Measurements from ENCODE around the gene KRT15. TPM values are rescaled to one million over a fixed set of nuclear protein-coding genes. Genes with fewer than 3 reads are reported as not detected.

Gene KRT15
- polyA plus RNA-seq, 2 donors: 1,457 to 2,808 TPM

DNA sequence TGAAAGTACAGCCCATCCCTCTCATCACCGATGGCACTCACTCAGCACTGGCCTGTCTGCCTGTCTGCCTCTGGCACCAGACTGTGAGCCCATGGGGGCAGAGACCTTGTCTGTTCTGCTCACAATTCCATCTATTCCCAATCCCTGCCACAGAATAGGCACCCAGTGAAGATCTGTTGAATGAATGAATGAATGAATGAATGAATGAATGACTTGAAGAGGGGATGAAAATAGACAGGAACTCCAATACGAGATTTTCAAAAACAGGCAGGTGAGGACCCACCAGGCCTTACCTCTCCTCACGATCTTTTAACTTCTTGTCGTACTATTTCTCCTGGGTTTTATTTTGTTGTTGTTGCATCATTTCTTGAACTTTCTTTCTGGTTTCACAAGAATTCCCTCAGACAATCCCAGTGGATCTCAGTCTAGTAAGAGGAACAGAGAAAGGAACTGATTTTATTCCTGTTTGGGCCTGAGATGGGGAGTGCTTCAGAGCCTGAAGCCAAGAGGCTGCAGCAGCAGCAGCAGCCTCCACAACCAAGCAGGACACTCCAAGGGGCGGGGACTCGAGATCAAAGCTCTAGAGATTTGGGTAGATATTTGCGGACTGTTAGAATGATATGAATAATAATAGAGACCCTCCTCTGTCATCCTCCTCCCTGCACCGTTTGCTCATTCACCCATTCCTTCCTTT is 35.4 kb upstream of the KRT15 start:
- H3K4me3 ChIP-seq (ENCODE audit: low read depth in 1 of 2, low read length in 2 of 2): no peak overlapping the region
- WGBS, 2 donors: 70 to 73% methylated on average over 8 of the region's 8 CpGs
- H3K27ac ChIP-seq (ENCODE audit: low read depth in 2 of 2, low read length in 1 of 2): no peak overlapping the region
- no peaks in the 10 kb centered on the region for H3K36me3 ChIP-seq (ENCODE audit: control insufficient read depth in 2 of 2, insufficient read depth in 2 of 2, low read length in 1 of 2)
- no peaks in the 10 kb centered on the region for H3K9me3 ChIP-seq (ENCODE audit: control insufficient read depth in 2 of 2, insufficient read depth in 1 of 2, low read depth in 1 of 2, low read length in 1 of 2)
- H3K4me1 ChIP-seq (ENCODE audit: control insufficient read depth in 2 of 2, insufficient read depth in 2 of 2, low read length in 1 of 2): no peaks in the 10 kb centered on the region
- H3K27me3 ChIP-seq (ENCODE audit: control insufficient read depth in 1 of 2, insufficient read depth in 2 of 2, low read length in 2 of 2): no peaks in the 10 kb centered on the region

DNA sequence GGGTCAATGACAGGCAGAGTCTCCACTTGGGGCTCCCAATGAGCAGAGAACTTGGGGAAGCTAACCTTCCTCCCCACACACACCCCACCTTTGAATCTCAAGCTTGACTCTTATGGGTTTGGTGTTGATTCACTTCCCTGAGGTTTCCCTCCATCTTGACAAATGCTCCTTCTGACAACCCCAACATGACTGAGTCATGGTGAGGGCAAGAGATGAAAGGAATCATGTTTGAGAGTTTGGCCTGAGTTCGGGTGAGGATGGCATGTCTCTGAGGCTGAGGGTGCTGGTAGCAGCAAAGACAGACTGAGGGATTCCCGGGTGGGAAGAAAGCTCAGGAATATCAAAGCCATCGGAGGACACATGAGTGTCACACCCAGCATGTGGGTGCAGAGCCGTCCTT is 34.5 kb upstream of the KRT15 start:
- Histone ChIP-seq H3K27ac (ENCODE audit: low read depth in 2 of 2, low read length in 1 of 2) (no peak overlapping the region), H3K36me3 (ENCODE audit: control insufficient read depth in 2 of 2, insufficient read depth in 2 of 2, low read length in 1 of 2) (no peaks in the 10 kb centered on the region), H3K27me3 (ENCODE audit: control insufficient read depth in 1 of 2, insufficient read depth in 2 of 2, low read length in 2 of 2) (no peaks in the 10 kb centered on the region), H3K4me1 (ENCODE audit: control insufficient read depth in 2 of 2, insufficient read depth in 2 of 2, low read length in 1 of 2) (peaks cover 0 to 9% of the 10 kb centered on the region in 2 donors), H3K4me3 (ENCODE audit: low read depth in 1 of 2, low read length in 2 of 2) (no peak overlapping the region), H3K9me3 (ENCODE audit: control insufficient read depth in 2 of 2, insufficient read depth in 1 of 2, low read depth in 1 of 2, low read length in 1 of 2) (no peaks in the 10 kb centered on the region)
- WGBS, 2 donors: 51 to 73% methylated on average over 4 of the region's 4 CpGs

DNA sequence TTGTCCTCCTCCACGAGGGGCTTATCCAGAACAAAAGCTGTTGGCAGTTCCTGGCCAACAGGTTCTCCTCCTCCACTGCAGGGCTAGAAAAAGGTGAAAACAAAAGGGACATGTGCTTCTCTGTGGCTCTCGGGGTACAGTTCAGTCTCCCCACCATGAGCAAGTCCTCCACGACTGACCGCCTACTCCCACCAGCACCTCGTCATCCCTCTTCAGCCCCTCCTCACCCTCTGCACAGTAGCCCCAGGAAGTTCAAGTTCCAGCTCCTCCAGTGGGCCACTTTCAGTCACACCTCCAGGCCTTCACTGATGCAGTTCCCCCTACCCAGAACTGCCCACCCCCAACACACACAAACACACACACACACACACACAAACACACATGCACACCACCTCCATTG is 33.8 kb upstream of the KRT15 start:
- 87 to 89% methylated on average over 5 of the region's 5 CpGs for WGBS, 2 donors
- H3K36me3 ChIP-seq (ENCODE audit: control insufficient read depth in 2 of 2, insufficient read depth in 2 of 2, low read length in 1 of 2): no peaks in the 10 kb centered on the region
- H3K9me3 ChIP-seq (ENCODE audit: control insufficient read depth in 2 of 2, insufficient read depth in 1 of 2, low read depth in 1 of 2, low read length in 1 of 2): no peaks in the 10 kb centered on the region
- H3K4me3 ChIP-seq (ENCODE audit: low read depth in 1 of 2, low read length in 2 of 2): no peak overlapping the region
- no peaks in the 10 kb centered on the region for H3K27me3 ChIP-seq (ENCODE audit: control insufficient read depth in 1 of 2, insufficient read depth in 2 of 2, low read length in 2 of 2)
- peaks cover 0 to 15% of the 10 kb centered on the region in 2 donors for H3K4me1 ChIP-seq (ENCODE audit: control insufficient read depth in 2 of 2, insufficient read depth in 2 of 2, low read length in 1 of 2)
- H3K27ac ChIP-seq (ENCODE audit: low read depth in 2 of 2, low read length in 1 of 2): no peak overlapping the region

DNA sequence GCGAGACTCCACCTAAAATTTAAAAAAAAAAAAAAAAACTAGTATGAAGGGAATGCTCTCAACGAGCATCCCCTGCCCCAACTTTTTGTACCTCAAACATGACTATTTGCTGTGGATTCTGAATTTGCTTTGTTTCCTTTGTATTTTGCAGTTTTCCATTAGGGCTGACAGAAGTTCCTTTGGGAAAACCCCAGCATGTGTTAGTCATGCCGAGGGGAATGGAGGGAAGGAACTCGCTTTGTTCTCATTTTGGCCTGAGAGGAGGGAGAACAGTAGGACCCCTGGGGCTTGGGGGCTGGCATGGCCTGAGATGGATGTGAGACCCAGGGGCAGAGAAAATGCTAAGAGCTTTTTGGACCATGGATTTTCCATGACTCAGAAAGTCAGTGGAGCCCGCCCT is 32.7 kb upstream of the KRT15 start:
- 50 to 54% methylated on average over 4 to 5 of the region's 5 CpGs for WGBS, 2 donors

DNA sequence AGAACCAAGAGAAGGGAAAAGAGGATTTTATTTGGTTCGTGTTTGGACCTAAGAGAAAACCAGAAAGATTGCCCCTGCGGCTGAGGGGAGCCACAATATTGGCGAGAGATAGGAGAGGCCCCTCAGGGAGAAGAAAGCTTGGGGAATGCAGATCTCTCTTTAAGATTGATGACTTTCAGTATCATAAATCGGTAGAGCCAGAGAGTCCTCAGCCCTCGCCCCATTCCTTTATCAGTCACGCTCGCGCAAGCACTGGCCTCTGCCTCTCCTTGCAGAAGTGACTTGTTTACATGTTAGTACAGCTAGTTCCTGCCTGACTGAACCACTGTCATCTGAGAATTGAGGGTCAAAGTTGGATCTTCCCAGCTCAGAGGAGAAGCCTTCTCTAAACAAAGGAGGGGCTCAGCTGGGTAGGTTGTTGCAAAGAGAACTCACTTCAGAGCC is 30.9 kb upstream of the KRT15 start:
- H3K4me3 ChIP-seq (ENCODE audit: low read depth in 1 of 2, low read length in 2 of 2): no peak overlapping the region
- H3K36me3 ChIP-seq (ENCODE audit: control insufficient read depth in 2 of 2, insufficient read depth in 2 of 2, low read length in 1 of 2): no peaks in the 10 kb centered on the region
- H3K27ac ChIP-seq (ENCODE audit: low read depth in 2 of 2, low read length in 1 of 2): peak overlapping the region; percentile 6 to 13
- WGBS, 2 donors: 63 to 70% methylated on average over 8 of the region's 8 CpGs
- no peaks in the 10 kb centered on the region for H3K27me3 ChIP-seq (ENCODE audit: control insufficient read depth in 1 of 2, insufficient read depth in 2 of 2, low read length in 2 of 2)
- no peaks in the 10 kb centered on the region for H3K9me3 ChIP-seq (ENCODE audit: control insufficient read depth in 2 of 2, insufficient read depth in 1 of 2, low read depth in 1 of 2, low read length in 1 of 2)
- H3K4me1 ChIP-seq (ENCODE audit: control insufficient read depth in 2 of 2, insufficient read depth in 2 of 2, low read length in 1 of 2): peaks cover 0 to 18% of the 10 kb centered on the region in 2 donors

More for the DNA sequence above, 32.7 kb upstream of the KRT15 start:
- Histone ChIP-seq H3K4me3 (ENCODE audit: low read depth in 1 of 2, low read length in 2 of 2) (no peak overlapping the region), H3K27ac (ENCODE audit: low read depth in 2 of 2, low read length in 1 of 2) (no peak overlapping the region), H3K36me3 (ENCODE audit: control insufficient read depth in 2 of 2, insufficient read depth in 2 of 2, low read length in 1 of 2) (no peaks in the 10 kb centered on the region), H3K4me1 (ENCODE audit: control insufficient read depth in 2 of 2, insufficient read depth in 2 of 2, low read length in 1 of 2) (peaks cover 0 to 18% of the 10 kb centered on the region in 2 donors), H3K27me3 (ENCODE audit: control insufficient read depth in 1 of 2, insufficient read depth in 2 of 2, low read length in 2 of 2) (no peaks in the 10 kb centered on the region), H3K9me3 (ENCODE audit: control insufficient read depth in 2 of 2, insufficient read depth in 1 of 2, low read depth in 1 of 2, low read length in 1 of 2) (no peaks in the 10 kb centered on the region)

DNA sequence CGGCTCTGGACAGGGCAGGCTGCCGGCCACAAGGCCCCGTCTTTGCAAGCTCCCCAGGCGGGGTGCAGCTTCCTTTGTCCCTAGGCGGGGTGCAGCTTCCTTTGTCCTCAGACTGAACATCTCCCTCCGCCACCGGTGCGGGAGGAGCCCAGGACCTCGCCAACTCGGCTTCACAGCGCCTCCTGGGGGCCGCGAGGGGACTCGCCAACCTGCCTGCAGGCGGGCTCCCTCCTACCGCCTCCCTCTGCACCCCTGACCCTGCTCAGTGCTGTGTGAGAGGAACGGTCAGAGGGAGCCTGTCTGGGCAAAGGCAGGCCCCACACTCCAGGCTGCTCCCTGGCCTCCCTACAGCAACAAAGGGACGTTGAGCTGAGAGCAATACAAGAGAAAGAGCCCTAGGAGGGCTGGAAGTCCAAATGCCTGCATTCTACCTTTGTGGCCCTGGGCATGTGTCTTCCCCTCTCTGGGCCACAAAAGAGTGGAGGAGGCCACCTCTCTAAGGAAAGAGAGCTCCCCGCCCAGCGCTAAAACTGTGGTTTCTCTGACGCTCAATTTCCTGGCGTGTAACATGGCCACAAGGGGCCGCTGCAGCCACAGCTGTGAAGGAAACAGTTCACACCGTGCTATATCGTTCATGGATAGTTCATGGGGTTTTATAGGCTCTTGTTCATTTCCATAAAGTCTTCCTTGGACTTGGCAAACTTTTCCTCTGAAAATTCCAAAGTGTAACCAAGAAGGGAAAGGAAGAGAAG is 30.3 kb upstream of the KRT15 start:
- Histone ChIP-seq H3K27ac (ENCODE audit: low read depth in 2 of 2, low read length in 1 of 2) (peak overlapping the region; percentile 93 to 96), H3K4me1 (ENCODE audit: control insufficient read depth in 2 of 2, insufficient read depth in 2 of 2, low read length in 1 of 2) (peaks cover 0 to 21% of the 10 kb centered on the region in 2 donors), H3K4me3 (ENCODE audit: low read depth in 1 of 2, low read length in 2 of 2) (peak overlapping the region; percentile 32 to 39), H3K36me3 (ENCODE audit: control insufficient read depth in 2 of 2, insufficient read depth in 2 of 2, low read length in 1 of 2) (no peaks in the 10 kb centered on the region), H3K9me3 (ENCODE audit: control insufficient read depth in 2 of 2, insufficient read depth in 1 of 2, low read depth in 1 of 2, low read length in 1 of 2) (no peaks in the 10 kb centered on the region), H3K27me3 (ENCODE audit: control insufficient read depth in 1 of 2, insufficient read depth in 2 of 2, low read length in 2 of 2) (no peaks in the 10 kb centered on the region)
- 1 to 2% methylated on average over 25 of the region's 25 CpGs for WGBS, 2 donors

DNA sequence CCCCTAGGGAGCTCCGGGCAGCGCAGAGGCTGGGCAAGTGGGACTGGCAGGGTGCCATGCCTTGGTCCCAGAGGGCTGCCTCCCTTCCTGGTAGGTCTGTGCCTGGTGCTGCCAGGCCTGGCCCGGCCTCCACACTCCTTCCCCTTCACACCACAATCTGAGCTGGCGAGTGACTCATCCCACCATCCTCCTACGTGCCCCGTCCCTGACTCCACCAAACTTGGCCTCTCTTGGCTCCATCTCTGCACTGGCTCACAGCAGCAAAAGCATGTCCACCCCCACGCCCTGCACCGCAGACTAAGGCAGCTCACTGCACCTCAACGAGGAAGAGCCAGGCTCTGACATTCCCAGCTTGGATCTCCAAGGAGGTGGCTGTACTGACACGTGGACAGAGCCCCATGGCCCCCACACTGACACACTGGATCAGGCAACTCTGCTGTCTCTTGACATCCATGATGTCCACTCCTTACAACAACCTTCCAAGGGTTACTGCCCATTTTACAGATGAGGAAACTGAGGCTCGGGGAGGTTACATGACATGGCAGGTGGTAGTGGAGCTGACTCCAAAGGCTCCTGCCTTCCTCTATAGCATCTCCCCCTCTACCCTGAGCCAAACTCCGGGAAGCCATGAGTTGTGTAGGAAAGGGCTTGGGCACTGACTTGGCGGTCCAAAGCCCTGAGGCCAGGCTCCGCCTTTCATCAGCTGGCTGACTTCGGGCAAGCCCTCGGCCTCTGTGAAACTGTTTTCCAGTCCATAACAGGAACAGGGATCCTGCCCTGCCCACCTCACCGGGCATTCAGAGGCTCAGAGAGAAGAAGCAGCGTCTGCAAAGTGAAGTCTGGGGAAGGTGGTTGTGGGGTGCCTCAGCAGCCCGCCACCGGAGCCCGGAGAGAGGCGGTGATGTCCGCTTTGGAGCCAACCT is 29.5 kb upstream of the KRT15 start:
- Histone ChIP-seq H3K27ac (ENCODE audit: low read depth in 2 of 2, low read length in 1 of 2) (peak overlapping the region; percentile 93 to 96), H3K36me3 (ENCODE audit: control insufficient read depth in 2 of 2, insufficient read depth in 2 of 2, low read length in 1 of 2) (no peaks in the 10 kb centered on the region), H3K9me3 (ENCODE audit: control insufficient read depth in 2 of 2, insufficient read depth in 1 of 2, low read depth in 1 of 2, low read length in 1 of 2) (no peaks in the 10 kb centered on the region), H3K4me3 (ENCODE audit: low read depth in 1 of 2, low read length in 2 of 2) (peak overlapping the region; percentile 32 to 39), H3K27me3 (ENCODE audit: control insufficient read depth in 1 of 2, insufficient read depth in 2 of 2, low read length in 2 of 2) (no peaks in the 10 kb centered on the region), H3K4me1 (ENCODE audit: control insufficient read depth in 2 of 2, insufficient read depth in 2 of 2, low read length in 1 of 2) (peaks cover 0 to 21% of the 10 kb centered on the region in 2 donors)
- WGBS, 2 donors: 22 to 27% methylated on average over 22 to 23 of the region's 23 CpGs

DNA sequence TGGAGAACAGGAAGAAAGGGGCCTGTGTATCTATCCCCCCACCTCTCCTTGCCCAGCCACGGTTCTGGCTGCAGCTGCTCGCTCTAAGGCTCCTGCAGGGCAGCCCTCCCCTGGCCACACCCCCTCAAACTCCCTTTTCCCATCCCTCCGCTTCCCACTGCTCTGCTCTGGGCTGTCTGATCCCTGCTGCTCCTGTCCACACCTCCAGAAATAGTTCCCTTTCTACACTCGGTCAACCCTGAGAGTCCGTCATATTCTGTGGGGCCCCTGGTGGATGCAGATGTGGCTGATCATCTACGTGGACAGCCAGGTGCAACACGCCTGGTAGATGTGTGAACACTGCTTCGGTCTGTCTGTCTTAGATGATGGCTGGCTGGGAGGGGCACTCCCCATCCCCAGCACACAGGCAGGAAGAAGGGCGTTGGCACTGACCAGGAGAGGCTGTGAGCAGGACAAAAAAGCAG is 28.7 kb upstream of the KRT15 start:
- Histone ChIP-seq H3K9me3 (ENCODE audit: control insufficient read depth in 2 of 2, insufficient read depth in 1 of 2, low read depth in 1 of 2, low read length in 1 of 2) (no peaks in the 10 kb centered on the region), H3K4me1 (ENCODE audit: control insufficient read depth in 2 of 2, insufficient read depth in 2 of 2, low read length in 1 of 2) (peaks cover 0 to 21% of the 10 kb centered on the region in 2 donors), H3K4me3 (ENCODE audit: low read depth in 1 of 2, low read length in 2 of 2) (peak overlapping the region in 1 of 2 donors; percentile 39), H3K36me3 (ENCODE audit: control insufficient read depth in 2 of 2, insufficient read depth in 2 of 2, low read length in 1 of 2) (no peaks in the 10 kb centered on the region), H3K27ac (ENCODE audit: low read depth in 2 of 2, low read length in 1 of 2) (peak overlapping the region; percentile 86 to 96), H3K27me3 (ENCODE audit: control insufficient read depth in 1 of 2, insufficient read depth in 2 of 2, low read length in 2 of 2) (no peaks in the 10 kb centered on the region)
- 48 to 55% methylated on average over 9 of the region's 9 CpGs for WGBS, 2 donors

DNA sequence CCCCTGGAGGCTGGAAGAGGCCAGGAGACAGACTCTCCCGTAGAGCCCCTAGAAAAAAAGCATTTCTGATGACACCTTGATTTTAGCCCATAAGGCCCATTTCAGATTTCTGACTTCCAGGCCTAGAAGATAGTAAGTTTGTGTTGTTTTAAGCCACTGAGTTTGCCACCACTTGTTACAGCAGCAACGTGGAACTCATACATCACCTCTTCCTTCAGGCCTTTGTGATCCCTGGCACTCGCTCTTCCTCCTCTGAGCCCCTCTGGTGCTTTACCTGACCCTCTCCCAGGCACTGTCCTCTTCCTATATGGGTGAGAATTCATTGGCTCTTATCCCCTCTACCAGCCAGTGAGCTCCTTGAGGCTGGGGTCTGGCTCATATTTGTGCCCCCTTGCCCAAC is 28.1 kb upstream of the KRT15 start:
- H3K4me3 ChIP-seq (ENCODE audit: low read depth in 1 of 2, low read length in 2 of 2): no peak overlapping the region
- H3K9me3 ChIP-seq (ENCODE audit: control insufficient read depth in 2 of 2, insufficient read depth in 1 of 2, low read depth in 1 of 2, low read length in 1 of 2): no peaks in the 10 kb centered on the region
- no peaks in the 10 kb centered on the region for H3K36me3 ChIP-seq (ENCODE audit: control insufficient read depth in 2 of 2, insufficient read depth in 2 of 2, low read length in 1 of 2)
- peak overlapping the region in 1 of 2 donors; percentile 96 for H3K27ac ChIP-seq (ENCODE audit: low read depth in 2 of 2, low read length in 1 of 2)
- no peaks in the 10 kb centered on the region for H3K27me3 ChIP-seq (ENCODE audit: control insufficient read depth in 1 of 2, insufficient read depth in 2 of 2, low read length in 2 of 2)
- 97 to 98% methylated on average over 3 of the region's 3 CpGs for WGBS, 2 donors
- H3K4me1 ChIP-seq (ENCODE audit: control insufficient read depth in 2 of 2, insufficient read depth in 2 of 2, low read length in 1 of 2): peaks cover 0 to 21% of the 10 kb centered on the region in 2 donors

Measured in esophagus (tissue), 2 donors.